ENCODE data around the gene ACSL5.

DNA sequence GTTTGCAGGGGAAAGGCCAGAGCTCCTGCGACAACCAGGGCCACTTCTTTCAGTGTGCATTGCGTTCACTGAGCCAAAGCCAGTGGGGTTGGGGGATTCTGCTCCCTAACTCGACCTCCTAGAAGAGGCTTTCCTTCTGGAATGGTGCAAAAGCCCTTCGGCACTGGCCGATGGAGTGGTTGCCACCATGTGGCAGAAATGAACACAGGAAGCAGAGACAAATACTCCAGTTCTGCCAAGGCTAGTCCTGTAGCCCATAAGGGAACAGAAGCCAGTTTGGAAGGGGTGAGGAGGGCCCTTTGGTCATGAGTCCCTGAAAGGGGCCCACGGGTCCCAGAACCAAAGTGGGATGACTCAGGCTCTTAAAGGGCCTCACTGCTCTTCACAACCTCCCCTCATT, 29.7 kb upstream of the ACSL5 start:
- TF ChIP-seq, protein P1, sequence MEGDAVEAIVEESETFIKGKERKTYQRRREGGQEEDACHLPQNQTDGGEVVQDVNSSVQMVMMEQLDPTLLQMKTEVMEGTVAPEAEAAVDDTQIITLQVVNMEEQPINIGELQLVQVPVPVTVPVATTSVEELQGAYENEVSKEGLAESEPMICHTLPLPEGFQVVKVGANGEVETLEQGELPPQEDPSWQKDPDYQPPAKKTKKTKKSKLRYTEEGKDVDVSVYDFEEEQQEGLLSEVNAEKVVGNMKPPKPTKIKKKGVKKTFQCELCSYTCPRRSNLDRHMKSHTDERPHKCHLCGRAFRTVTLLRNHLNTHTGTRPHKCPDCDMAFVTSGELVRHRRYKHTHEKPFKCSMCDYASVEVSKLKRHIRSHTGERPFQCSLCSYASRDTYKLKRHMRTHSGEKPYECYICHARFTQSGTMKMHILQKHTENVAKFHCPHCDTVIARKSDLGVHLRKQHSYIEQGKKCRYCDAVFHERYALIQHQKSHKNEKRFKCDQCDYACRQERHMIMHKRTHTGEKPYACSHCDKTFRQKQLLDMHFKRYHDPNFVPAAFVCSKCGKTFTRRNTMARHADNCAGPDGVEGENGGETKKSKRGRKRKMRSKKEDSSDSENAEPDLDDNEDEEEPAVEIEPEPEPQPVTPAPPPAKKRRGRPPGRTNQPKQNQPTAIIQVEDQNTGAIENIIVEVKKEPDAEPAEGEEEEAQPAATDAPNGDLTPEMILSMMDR (IDR thresholded peaks at IDR 0.05), result no peak
- TF ChIP-seq ZFX (IDR thresholded peaks at IDR 0.05; ENCODE audit: borderline replicate concordance), result no peak

Measured in 22Rv1 (cell line).